Right ventricle myocardium inferior (tissue), 1 donor: ENCODE measurements around the gene GPR162. TPM values are rescaled to one million over a fixed set of nuclear protein-coding genes. Genes with fewer than 3 reads are reported as not detected.

ENCODE experiments used
- ATAC-seq: fragments of 200-7000 bp; cut with Tn5 transposase; one replicate; pipeline ENCODE4 v1.9.1; 2020; ENCODE audit warnings: mild to moderate bottlenecking, moderate library complexity
- DNase-seq: peaks from one replicate; pipeline ENCODE4 v3.0.0; 2021; ENCODE audit errors: missing footprints
- intact Hi-C: fragments of 100-400 bp; cut with DNase I; formaldehyde crosslinking; loops from one replicate; pipeline ENCODE4 v1.11.0; 2022
- long read RNA-seq: library from polyadenylated mRNA; unstranded; transcript quantifications from one replicate; pipeline ENCODE4 v2.0.0, GENCODE V29; 2021
- total RNA-seq: library from RNA; stranded (reverse); fragmentation: NEBNext Ultra II Directional; extraction: Animal tissue kit (Norgen Biotek cat#: 25700); gene quantifications from one replicate; pipeline ENCODE4 v1.2.1, GENCODE V29; 2021
- donor health status: DM: no; HTN: yes; CAD: no; lungs with severe emphysema.

Gene GPR162
- total RNA-seq, result 7.8 TPM
- long read RNA-seq, partial matches to known transcripts, result 1 of 4 reads
- long read RNA-seq, other reads (novel, unspliced or antisense), result 2 of 4 reads

GRCh38 chr12:6821591-6822425 lies at the start of gene GPR162:
Gene GPR162, plus strand, starts transcription at chr12:6821821. Its CDS starts 2,078 bp downstream, at chr12:6823899.
- peak; percentile 54 for ATAC-seq
- peak; percentile 84 for DNase-seq
- intact Hi-C loops, result loop anchor here (5.0 kb wide), 1 partner anchor 40 kb away; no protein-coding TSS in a partner anchor

- DNase-seq, result no peak
- intact Hi-C loops, result no loop called here
Observed at GRCh38 chr12:6772331-6772695, 49.3 kb upstream of the GPR162 start, which contains the start of gene LAG3. Gene LAG3, plus strand, starts transcription at chr12:6772520. Its CDS starts 333 bp downstream, at chr12:6772853.

GRCh38 chr12:6772726-6773589 lies 48.7 kb upstream of the GPR162 start:
- ATAC-seq, result no peak
- intact Hi-C loops, result no loop called here
- DNase-seq, result no peak

More at GRCh38 chr12:6772331-6772695, 49.3 kb upstream of the GPR162 start, which contains the start of gene LAG3:
- peak; percentile 3 for ATAC-seq

GRCh38 chr12:6773590-6774351 lies 47.9 kb upstream of the GPR162 start:
- ATAC-seq (no peak), DNase-seq (no peak)
- intact Hi-C loops, result no loop called here

- intact Hi-C loops, result loop anchor here (5.0 kb wide), 1 partner anchor 157 kb away; no protein-coding TSS in a partner anchor
- ATAC-seq (no peak), DNase-seq (no peak)
Observed at GRCh38 chr12:6774499-6775062, 47.0 kb upstream of the GPR162 start.

GRCh38 chr12:6775185-6776174 lies 46.1 kb upstream of the GPR162 start:
- ATAC-seq (no peak), DNase-seq (no peak)
- intact Hi-C loops, result loop anchor here (5.0 kb wide), 1 partner anchor 158 kb away; no protein-coding TSS in a partner anchor

- DNase-seq, result no peak
- no peak for ATAC-seq
- intact Hi-C loops, result loop anchor here (5.0 kb wide), 1 partner anchor 160 kb away; no protein-coding TSS in a partner anchor
Observed at GRCh38 chr12:6777386-6777785, 44.2 kb upstream of the GPR162 start.

- intact Hi-C loops, result loop anchor here (2.0 to 5.0 kb wide), 2 partner anchors 43 to 161 kb away; no protein-coding TSS in a partner anchor
- ATAC-seq (peak; percentile 61), DNase-seq (no peak)
Observed at GRCh38 chr12:6778217-6778573, 43.4 kb upstream of the GPR162 start.

GRCh38 chr12:6778574-6779550 lies 42.8 kb upstream of the GPR162 start:
- DNase-seq, result peak; percentile 94
- intact Hi-C loops, result loop anchor here (1.0 to 5.0 kb wide), 3 partner anchors 26 to 162 kb away; partner anchors contain the start of gene MLF2
- ATAC-seq, result peak; percentile 97

- intact Hi-C loops, result loop anchor here (1.0 to 5.0 kb wide), 4 partner anchors 27 to 163 kb away; partner anchors contain the start of genes GPR162 and MLF2
- DNase-seq, result no peak
- ATAC-seq, result no peak
Observed at GRCh38 chr12:6779708-6780432, 41.8 kb upstream of the GPR162 start.

GRCh38 chr12:6780573-6780972 lies 41.0 kb upstream of the GPR162 start:
- DNase-seq (no peak), ATAC-seq (no peak)
- intact Hi-C loops, result loop anchor here (5.0 kb wide), 1 partner anchor 42 kb away; the partner anchor contains the start of gene GPR162

GRCh38 chr12:6782119-6782518 lies 39.5 kb upstream of the GPR162 start:
- DNase-seq, result no peak
- ATAC-seq, result no peak
- intact Hi-C loops, result loop anchor here (5.0 kb wide), 1 partner anchor 40 kb away; the partner anchor contains the start of gene GPR162

- no peak for ATAC-seq
- intact Hi-C loops, result loop anchor here (5.0 kb wide), 1 partner anchor 39 kb away; the partner anchor contains the start of gene GPR162
- DNase-seq, result no peak
Observed at GRCh38 chr12:6782850-6783566, 38.6 kb upstream of the GPR162 start.

- ATAC-seq (no peak), DNase-seq (no peak)
- intact Hi-C loops, result loop anchor here (5.0 kb wide), 1 partner anchor 38 kb away; the partner anchor contains the start of gene GPR162
Observed at GRCh38 chr12:6783828-6784227, 37.8 kb upstream of the GPR162 start.
